COLO829 (cell line): ENCODE data around the gene DUSP22.

Experiments
- DNase-seq: peaks from one replicate; pipeline ENCODE4 v3.0.0; 2012; ENCODE audit warnings: low spot score

Gene DUSP22

DNA sequence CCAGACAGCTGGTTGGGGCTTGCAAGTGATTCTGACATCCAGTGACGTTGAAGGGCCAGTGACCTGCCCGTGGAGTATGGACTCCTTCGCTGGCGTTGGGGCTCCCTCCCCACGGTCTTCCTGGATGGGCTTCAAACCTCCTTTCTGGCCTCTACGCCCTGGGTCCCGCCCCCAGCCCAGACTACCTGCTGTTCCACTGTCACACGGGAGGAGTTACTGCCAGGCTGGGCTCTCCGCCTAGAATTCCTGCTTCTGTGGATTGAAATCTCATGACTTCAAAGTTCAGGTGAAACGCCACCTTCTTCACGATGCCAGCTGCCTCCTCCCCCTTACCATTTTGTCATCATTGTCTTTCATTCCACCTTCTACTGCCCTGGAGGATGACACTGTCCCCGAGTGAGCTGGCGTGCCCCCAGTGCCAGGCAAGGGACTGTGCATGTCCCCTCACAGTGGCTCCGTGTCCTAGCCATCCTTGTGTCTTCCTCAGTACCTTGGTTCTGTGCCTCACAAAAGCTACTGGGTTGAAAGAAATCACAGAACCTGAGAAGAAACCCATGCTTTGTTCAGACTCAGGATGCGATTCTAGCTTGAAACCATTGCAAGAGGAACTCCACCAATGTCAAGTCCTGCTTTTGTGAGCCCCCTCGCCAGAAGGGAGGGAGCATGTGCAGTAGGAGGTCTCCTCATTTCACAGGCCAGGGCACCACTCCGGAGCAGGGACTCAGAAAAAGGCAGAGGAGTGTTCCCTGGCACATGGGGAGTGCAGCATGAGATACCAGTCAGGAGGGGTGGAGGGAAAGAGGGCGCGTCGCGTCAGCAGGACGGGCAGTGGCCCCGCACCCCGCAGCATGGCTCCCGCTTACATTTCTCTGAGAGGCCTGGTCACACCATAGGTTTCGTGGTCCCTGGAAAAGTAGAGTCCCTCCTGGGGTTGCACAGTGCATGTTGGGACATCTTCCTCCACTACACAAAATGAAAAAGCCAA lies 88.2 kb downstream of the DUSP22 start:
- no peak for DNase-seq

DNA sequence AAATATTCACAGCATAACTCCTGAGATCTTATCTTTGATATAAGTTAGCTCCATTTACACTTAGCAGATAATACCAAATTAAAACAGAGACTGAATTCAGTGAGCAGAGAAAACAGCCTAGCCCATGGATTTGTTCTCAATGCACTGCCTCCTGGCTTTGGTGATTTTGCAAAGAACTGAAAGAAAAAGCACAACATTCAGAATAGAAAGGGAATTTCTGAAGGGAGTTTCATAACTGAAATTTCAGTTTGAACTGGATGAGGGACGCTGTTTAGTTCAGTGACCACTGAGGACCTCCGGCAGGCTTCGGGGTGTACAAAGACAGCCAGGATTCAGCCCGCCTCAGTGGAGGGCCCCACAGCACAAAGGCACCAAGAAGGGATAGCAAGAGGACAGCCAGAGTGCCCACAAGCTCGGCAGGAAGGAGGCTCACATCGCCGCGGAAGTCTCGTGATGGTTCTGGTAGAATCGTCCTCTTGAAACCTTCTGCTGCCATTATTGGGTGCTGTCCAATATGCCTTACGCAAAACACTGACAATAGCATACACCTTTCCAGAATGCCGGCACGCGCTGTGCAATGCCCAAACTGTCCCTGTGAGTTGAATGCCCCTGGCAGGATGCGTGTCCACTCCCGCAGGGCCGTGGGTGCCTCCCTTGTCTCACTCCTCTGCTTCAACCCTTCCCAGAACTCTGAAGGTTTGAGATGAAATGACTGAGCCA lies 89.6 kb downstream of the DUSP22 start:
- DNase-seq, result no peak

DNA sequence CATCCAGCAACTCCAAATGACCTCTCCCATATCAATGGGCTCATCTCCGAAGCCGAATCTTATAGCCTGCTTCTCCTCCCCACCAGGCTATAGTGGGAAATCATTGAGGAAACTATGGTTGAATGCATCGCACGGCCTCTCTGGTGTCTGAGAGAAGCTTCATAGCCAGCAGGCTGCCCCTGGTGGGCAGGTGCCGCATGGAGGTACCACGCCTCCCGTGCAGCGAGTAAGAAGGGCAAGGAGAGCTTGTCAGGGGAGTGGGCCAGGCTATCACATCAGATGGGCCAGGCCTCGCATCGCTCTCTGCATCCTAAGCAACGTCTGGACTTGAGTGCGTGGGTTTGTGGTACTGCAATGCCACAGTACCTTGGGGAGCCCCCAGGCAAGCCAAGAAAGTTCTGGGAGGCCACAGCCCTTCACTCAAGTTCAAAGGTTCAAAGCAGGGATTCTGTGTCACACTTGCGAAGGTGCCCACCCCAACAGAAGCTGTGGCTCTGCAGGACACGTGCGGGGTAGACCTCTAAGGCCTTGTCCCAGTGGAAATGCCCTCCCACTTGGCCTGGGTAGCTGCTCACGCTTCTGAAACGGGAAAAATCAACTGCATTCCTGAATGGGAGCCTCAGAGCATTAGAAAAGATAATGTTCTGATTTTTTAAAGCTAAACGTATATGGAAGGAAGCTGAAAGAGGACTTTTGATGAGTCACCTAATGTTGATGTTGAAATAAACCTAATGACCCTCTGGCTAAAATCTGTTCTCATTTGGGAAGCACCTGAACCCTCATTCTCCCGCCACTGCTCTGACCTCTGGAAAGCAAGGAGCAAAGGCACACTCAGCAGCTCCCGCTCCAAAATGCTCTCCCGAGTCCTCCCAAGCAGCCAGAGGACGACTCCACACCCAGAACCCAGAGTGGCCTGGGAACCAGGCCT lies 90.9 kb downstream of the DUSP22 start:
- no peak for DNase-seq

DNA sequence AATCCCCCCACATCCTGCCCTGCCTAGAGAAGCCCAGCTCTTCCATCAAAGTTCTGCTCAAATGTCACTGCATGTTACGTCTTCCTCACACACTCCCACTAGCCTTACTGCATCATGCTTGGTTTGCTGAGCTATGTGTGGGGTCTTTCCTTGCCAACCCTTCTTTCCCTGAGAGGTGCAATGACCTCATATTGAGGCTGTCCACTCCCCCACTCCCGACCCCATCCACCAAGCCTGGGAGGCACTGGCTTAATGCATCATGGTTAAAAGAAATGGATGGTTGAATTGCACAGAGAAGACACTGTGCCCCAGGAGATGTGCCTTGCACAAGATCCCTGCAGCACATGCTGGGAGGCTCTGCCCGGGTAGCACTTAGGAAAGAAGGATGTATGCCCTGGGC lies 91.6 kb downstream of the DUSP22 start:
- no peak for DNase-seq

DNA sequence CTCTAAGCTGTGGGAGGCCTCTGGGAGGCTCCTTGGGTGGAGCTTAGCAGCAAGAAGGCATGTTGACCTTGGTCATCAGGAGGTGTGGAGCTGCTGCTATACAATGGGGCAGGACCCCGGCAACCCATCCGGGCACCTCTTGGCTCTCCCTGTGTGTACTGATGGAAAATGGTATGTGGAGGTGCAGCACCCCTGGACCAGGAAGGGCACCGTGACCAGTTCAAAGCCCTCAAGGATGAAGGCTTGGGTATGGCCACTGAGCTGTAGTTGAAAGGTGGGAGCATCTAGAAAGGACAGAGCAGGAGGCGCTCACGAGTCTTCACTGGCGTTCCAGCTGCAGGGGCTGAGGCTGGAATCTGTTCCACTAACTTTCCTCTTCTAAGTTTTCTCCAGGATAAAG lies 92.6 kb downstream of the DUSP22 start:
- no peak for DNase-seq

DNA sequence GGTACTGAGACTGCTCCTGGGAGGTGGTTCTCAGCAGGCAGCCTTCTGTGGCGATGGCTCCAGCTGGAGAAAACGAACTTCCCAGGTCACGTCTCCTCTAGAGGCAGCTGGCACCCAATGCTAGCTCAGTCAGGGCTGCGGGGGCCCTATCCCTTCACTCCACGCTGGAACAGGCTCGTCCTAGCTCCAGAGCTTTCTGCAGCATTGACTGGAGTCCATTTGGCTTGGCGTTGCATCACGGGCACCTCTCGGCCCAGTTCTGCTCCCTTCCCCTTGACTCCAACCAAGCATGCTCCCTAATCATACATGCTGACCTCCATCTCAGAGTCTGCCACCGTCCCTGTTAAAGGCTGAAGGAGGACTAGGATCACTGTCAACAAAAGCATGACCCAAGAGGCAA lies 93.3 kb downstream of the DUSP22 start:
- DNase-seq, result no peak

DNA sequence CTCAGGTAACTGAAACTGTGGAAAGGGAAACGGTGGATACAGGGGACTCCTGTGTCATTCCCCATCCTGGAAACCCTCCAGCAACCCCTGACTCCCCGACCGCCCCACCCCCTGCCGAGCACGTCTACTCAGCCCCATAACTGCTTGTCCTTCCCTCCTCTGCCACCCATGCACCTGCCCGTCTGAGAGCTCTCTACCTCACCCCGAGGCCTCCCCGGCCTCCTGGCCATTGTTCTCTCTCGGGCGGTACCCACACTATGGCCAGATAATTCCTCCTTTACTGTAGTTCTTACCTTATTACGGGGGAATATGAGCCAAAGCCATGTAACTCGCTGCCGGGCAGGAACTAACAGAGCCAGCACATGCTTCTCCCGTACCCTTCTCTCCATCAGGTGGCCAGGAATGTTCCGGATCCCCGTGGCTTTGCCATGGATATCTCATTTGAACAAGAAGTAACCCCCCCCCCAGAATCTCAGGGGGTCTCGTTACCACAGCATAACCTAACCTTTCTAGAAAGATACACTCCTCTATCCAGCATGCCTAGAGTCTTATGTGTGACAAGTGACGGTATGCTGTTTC lies 94.5 kb downstream of the DUSP22 start:
- no peak for DNase-seq

DNA sequence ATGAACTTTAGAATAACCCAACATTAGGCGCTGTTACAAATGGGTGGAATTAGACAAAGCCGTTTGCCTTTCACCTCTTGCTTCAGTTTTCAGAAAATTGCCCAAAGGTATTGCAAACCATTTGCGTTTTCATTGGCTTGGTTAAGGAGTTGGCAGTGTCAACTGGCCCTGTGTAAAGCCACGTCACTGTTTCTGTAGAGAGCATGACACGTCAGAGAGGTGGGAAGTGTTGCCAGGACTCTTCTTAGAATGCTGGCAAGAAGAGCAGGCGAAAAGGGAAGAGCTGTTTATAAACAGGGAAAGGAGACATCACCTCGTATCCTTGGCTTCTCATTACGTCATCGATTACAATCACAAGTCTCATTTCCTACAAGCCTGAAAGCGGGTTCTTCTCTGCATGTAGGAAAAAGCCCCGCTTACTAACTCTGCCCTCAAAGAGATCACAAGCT lies 95.0 kb downstream of the DUSP22 start:
- DNase-seq, result no peak

DNA sequence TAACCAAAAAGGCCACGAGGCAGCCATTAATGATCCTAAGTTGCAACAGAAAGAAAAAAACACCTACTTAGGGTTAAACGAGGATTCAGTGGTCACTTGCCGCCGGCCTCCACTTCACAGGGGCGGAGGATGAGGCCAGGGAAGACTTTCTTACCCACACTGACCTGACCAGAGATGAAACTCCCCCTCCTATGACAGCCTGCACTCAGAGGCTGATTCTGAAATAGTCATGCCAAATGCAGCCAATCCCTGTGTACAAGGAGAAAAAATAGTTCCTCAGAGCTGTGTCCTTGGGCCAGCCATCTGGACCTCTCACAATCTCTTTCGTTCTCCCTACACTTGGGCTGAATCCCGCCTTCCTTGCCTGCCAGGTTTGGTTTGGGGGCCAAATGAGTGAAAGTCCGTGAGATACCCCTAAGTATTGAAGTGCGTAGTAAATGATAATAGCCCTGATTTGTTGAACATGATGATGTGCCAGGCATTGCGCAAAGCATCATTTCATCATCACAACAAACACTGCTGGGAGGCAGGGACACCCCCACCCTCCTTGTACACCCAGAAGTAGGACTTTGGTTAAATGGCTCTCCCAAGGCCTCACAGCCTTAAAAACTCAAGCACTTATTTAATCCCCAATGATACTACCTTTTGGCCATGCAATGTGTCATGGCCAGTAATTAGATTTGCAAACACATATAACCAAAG lies 96.1 kb downstream of the DUSP22 start:
- DNase-seq, result no peak

DNA sequence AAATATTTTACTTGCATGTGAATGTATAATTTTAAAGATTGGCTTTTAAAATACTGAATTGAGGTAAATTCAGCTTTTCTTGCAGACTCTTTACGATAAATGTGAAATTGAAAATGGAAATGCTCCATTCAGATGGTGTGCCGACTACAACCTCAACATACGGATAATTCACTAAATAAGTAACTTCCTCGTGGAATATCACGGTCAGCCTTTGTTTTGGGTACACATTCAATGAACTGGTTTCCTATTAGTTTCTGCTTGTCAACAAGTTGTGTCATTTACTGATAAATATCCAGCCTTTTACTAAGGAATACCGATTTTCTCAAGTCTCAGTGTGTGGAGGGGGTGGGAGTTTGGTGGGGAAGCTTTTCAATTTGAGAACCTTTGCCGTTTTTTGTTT lies 96.9 kb downstream of the DUSP22 start:
- DNase-seq, result no peak

DNA sequence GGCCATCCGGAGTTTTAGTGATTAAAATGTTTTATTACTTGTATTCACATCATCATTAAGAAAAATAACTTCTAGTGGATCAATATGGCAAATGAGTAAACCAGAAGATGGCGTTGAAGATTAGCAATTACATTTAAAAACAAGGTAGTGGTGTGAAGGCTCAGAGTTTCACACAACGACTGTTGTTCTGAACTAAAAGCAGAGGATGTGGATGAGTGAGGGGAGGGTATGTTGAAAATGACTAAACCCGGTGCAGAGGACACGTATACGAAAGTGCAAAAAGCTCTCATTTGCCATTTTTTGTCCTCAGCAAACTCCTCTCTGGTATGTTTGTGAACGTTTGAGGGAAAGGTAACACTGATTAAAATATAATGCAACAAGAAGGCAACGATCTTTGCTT lies 97.3 kb downstream of the DUSP22 start:
- DNase-seq, result no peak

DNA sequence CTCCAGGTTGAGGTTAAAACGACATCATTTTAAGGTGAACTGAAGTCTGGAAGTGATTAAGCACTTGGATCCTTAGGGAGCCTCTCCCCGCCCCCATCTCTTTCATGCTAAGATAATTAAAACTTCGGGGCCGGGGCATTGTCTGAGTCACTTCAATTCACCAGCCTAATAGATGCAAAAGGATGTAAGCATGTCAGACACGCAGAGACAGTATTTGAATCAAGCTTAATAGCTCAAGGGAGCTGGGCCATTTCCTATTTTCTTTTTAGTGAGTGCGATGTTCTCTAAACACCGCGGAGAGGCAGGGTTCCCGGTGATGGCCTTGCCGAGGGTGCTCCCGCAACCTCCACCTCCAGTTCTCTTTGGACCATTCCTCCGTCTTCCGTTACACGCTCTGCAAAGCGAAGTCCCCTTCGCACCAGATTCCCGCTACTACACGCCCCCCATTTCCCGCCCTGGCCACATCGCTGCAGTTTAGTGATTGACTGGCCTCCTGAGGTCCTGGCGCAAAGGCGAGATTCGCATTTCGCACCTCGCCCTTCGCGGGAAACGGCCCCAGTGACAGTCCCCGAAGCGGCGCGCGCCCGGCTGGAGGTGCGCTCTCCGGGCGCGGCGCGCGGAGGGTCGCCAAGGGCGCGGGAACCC lies 98.7 kb downstream of the DUSP22 start:
- DNase-seq, result no peak

DNA sequence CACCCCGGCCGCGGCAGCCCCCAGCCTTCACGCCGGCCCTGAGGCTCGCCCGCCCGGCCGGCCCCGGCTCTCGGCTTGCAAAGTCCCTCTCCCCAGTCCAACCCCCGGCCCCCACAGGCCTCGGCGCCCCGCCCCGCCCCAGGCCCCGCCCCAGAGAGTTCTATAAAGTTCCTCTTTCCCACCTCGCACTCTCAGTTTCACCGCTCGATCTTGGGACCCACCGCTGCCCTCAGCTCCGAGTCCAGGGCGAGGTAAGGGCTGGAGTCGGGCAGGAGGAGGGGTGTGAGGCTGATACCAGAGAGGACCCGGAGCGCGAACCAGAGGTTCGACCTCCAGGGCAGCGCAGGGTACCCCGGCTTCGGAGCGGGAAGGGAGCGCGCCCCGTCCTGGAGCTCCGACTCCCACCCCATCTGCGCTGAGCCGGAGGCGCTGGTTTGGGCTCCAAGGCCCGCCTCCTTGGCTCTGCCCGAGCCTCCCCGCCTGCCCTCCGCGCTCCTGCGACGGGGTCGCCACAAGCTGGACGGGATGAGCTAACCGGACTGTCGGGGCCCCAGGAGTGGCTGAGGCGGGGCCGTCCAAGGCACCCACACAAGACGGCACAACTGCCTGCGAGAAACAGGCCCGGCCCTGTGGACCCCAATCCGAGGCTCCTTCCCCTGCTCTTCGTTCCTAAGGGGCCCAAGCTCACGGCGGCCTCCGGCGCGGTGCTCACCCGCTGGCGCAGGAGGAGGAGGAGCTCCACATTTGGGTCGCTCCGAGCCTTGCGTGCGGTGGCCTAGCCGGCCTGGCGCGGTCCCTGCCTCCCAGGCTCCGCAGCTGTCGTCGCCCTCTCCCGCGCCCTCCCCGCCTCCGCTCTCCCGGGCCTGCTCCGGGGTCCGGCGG lies 99.5 kb downstream of the DUSP22 start, which contains the start of gene IRF4:
Gene IRF4, plus strand, starts transcription at position 194 of the 882 bp plus-strand sequence. CDS start 1,401 bp downstream, outside the sequence.
- DNase-seq, result no peak

DNA sequence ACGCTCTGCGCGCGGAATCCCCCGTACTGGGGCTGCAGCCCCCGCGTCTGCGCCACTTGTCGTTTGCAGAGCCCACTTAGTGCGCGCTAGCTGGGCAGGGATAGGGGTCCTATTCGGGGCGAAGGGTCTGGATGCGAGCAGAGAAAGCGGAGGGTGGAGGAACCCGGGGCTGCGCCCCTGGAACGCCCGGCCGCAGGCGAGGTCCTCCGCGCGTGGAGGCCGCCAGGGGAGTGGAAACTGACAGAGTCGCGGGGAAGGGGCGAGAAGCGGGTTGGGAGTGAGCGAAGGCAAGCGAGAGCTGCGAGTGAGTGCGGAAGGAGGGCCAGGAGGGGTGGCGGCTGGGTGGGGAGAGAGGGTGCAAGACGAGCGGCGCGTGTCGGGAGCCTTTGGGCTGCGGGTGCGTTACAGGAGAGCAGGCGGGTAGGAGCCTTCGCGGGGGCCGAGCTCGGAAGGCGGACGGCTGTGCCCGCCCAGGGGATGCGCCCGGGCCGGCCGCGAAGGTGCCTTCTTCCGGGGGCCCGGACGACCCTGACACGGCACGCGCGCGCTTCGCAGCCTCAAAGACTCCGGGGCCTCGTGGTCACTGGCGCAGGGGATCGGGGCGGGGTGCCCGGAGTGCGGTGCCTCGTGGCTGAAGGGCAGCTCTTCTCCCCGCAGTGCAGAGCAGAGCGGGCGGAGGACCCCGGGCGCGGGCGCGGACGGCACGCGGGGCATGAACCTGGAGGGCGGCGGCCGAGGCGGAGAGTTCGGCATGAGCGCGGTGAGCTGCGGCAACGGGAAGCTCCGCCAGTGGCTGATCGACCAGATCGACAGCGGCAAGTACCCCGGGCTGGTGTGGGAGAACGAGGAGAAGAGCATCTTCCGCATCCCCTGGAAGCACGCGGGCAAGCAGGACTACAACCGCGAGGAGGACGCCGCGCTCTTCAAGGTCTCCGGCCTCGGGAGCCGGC lies 100.4 kb downstream of the DUSP22 start:
- no peak for DNase-seq

DNA sequence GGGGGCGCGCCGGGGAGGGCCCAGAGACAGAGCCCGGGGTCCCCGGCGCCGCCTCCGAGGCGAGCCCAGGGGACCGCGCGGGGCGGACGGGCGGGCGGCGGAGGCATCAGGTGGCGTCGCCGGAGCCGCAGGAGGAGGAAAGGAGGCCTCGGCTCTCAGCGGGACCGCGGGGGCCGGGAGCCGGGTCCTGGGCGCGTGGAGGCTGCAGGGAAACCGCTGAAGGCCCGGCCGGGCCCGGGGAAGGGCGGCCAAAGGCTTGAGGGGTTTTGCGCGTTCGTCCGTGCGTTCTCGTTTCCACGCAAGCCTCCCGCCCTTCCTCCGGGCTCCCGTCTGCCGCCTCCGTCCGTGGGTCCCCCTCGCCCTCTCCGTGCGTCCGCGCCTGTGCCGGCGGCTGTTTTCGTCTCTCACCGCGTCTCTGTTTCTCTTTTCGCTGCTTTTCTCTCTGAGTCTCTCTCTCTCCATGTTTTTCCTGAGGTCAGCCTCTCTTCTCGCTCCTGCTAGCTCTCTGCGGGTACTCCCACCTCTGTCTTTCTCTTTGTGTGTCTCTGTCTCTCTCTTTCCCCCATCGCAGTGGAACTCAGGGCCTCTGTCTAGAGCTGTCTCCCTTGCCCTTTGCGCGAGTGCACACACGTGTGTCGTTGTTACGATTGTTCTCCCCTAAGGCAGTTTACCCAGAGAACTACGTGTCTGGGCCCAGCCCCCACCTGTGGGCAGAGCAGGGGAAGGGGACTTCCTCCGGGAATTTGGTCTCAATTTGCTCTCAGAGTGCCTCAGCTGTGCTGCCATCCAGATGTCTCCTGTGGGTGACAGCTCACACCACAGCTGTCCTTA lies 101.3 kb downstream of the DUSP22 start:
- DNase-seq, result no peak

DNA sequence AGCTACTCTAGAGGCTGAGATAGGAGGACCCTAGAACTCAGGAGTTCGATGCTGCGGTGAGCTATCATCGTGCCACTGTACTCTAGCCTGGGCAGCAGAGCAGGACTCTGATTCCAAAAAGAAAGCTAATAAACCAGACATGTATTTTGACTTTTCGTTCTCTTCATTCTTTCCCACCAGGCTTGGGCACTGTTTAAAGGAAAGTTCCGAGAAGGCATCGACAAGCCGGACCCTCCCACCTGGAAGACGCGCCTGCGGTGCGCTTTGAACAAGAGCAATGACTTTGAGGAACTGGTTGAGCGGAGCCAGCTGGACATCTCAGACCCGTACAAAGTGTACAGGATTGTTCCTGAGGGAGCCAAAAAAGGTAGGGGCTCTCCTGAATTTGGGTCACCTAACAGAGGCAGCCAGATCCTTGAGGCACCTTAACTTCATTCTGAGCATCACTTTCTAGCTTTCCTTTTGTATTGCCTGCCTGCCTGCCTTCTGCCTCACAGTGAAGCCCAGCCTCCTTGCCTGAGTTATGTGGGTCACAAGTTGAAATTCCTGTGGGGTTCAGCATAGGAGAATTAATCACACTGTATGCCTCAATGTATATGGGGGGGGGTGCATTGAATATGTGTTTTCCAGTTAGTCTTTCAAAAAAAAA lies 102.5 kb downstream of the DUSP22 start:
- DNase-seq, result no peak
